Femur (tissue), 1 donor: ENCODE data around the gene SGMS1.
A peak's percentile ranks its signal among the peaks of the same experiment; 100 is the strongest.
"Not testable (repeated sequence)": the region's sequence is repeated elsewhere in the genome, so short reads cannot be mapped to it uniquely, and the experiment has no call there.

ENCODE experiments used
- DNase-seq: peaks from one replicate; pipeline ENCODE4 v3.0.0-alpha.2; 2017

SGMS1 gene

GRCh38 chr10:50447691-50448090 lies 176.1 kb downstream of the SGMS1 start:
- no peak for DNase-seq

GRCh38 chr10:50445777-50446176 lies 178.0 kb downstream of the SGMS1 start:
- not testable (repeated sequence) for DNase-seq

GRCh38 chr10:50440489-50440888 lies 183.3 kb downstream of the SGMS1 start:
- no peak for DNase-seq

GRCh38 chr10:50439806-50440205 lies 183.9 kb downstream of the SGMS1 start:
- no peak for DNase-seq

GRCh38 chr10:50439187-50439586 lies 184.6 kb downstream of the SGMS1 start:
- DNase-seq: no peak

- DNase-seq: no peak
Measured at GRCh38 chr10:50438049-50438936, 185.5 kb downstream of the SGMS1 start.

- no peak for DNase-seq
Measured at GRCh38 chr10:50437248-50437647, 186.5 kb downstream of the SGMS1 start.

- DNase-seq: no peak
Measured at GRCh38 chr10:50436805-50437204, 187.0 kb downstream of the SGMS1 start.

GRCh38 chr10:50432211-50433009 lies 191.3 kb downstream of the SGMS1 start:
- no peak for DNase-seq

GRCh38 chr10:50431791-50432190 lies 192.0 kb downstream of the SGMS1 start:
- DNase-seq: no peak

- DNase-seq: no peak
Measured at GRCh38 chr10:50431133-50431532, 192.6 kb downstream of the SGMS1 start.

GRCh38 chr10:50426485-50426884 lies 197.3 kb downstream of the SGMS1 start:
- no peak for DNase-seq

- not testable (repeated sequence) for DNase-seq
Measured at GRCh38 chr10:50425215-50425614, 198.5 kb downstream of the SGMS1 start.

GRCh38 chr10:50423448-50423847 lies 200.3 kb downstream of the SGMS1 start:
- DNase-seq: no peak

- no peak for DNase-seq
Measured at GRCh38 chr10:50422259-50422658, 201.5 kb downstream of the SGMS1 start.

GRCh38 chr10:50421026-50421719 lies 202.6 kb downstream of the SGMS1 start:
- peak; percentile 32 for DNase-seq

GRCh38 chr10:50420196-50420595 lies 203.6 kb downstream of the SGMS1 start:
- no peak for DNase-seq

GRCh38 chr10:50419756-50420155 lies 204.0 kb downstream of the SGMS1 start:
- DNase-seq: no peak

- DNase-seq: no peak
Measured at GRCh38 chr10:50419091-50419490, 204.7 kb downstream of the SGMS1 start.

GRCh38 chr10:50417886-50418830 lies 205.6 kb downstream of the SGMS1 start:
- peak; percentile 83 for DNase-seq

GRCh38 chr10:50417486-50417885 lies 206.3 kb downstream of the SGMS1 start:
- DNase-seq: peak; percentile 28

- no peak for DNase-seq
Measured at GRCh38 chr10:50416881-50417280, 206.9 kb downstream of the SGMS1 start.
